Brain microvascular endothelial cell (primary cell): Measurements from ENCODE around the gene MTMR2.
A peak's percentile ranks its signal among the peaks of the same experiment; 100 is the strongest.

Experiments
- DNase-seq: peaks from one replicate; pipeline ENCODE4 v3.0.0-alpha.2; 2020
- H3K27ac ChIP-seq: fragments of 250-450 bp; sonication (Bioruptor Pico); 2 replicates; pipeline ENCODE4 v1.5.1; 2020; ENCODE audit warnings: mild to moderate bottlenecking, moderate library complexity
- H3K27me3 ChIP-seq: fragments of 250-450 bp; sonication (Bioruptor Pico); replicated peaks from 2 replicates; pipeline ENCODE4 v1.5.1; 2020; ENCODE audit warnings: mild to moderate bottlenecking
- H3K36me3 ChIP-seq: fragments of 250-450 bp; sonication (Bioruptor Pico); replicated peaks from 2 replicates; pipeline ENCODE4 v1.5.1; 2020; ENCODE audit warnings: mild to moderate bottlenecking
- H3K4me3 ChIP-seq: 2 replicates; pipeline ENCODE4 v1.5.1; 2011; ENCODE audit warnings: low read depth, mild to moderate bottlenecking, control low read depth, low read length, moderate library complexity
- CTCF ChIP-seq: IDR thresholded peaks from 2 replicates; pipeline ENCODE4 v1.5.1; 2011; ENCODE audit warnings: low read depth, mild to moderate bottlenecking, moderate library complexity, low read length, control low read depth, inconsistent platforms; ENCODE audit errors: missing control alignments
- in situ Hi-C: cut with HindIII; loops from 2 replicates; pipeline ENCODE4 v1.10.0; 2017; ENCODE audit warnings: low sequenced_read_pairs, low pct_ligation_motif_present

The MTMR2 gene

DNA sequence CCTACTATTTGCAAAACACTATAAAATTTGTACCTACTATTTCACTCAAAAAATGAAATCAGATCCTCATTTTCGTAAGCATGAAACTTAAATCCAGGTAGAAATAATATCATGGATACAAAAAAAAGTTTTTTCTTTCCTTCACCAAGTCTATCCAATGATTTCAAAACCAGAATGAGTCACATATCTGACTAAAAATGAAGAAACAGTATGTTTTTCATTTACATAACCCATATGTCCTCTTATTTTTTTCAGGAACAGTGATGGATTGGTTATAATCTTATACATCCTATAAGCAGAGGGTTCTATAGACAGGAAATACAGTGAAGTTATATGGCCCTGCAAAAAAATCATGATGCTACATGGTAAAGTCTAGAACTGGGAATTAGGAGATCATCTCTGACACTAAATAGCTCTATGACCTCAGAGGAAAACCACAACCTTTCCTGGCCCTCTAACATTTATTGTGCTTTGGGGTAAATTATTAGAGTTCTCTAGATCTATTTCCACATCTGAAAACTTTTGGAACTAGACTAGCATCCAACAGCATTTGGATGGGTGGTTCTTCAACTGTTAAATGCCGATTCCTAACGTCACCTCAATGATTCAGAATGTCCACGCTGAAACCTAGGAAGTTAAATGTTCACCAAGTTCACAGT is 10.9 kb downstream of the MTMR2 start:
- no peaks in the 10 kb centered on the region for H3K36me3 ChIP-seq
- H3K27ac ChIP-seq: peak overlapping the region; percentile 65
- H3K4me3 ChIP-seq: no peak overlapping the region
- H3K27me3 ChIP-seq: no peaks in the 10 kb centered on the region
- in situ Hi-C loops: no loop called here
- no peak for TF ChIP-seq CTCF
- DNase-seq: no peak

DNA sequence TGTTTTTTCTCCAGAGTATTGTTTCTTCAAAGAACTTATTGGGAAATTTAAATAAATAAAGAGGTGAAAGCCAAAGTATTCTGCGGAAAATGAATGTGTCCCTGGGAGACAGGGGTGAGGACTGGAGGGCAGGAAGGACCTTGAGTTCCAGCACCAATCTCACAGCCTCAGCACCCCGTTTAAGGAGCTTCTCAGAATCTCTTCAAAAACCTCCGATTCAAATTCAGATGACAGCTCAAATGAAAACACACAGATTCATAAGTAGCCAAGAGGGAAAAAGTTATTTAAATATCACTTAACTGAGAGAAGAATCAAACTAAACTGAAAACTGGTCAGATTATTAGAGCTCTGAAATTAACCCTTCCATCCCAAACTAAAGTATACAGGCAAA is 12.5 kb downstream of the MTMR2 start:
- DNase-seq: no peak
- in situ Hi-C loops: no loop called here
- H3K27me3 ChIP-seq: no peaks in the 10 kb centered on the region
- H3K36me3 ChIP-seq: no peaks in the 10 kb centered on the region
- TF ChIP-seq CTCF: no peak
- no peak overlapping the region for H3K4me3 ChIP-seq
- H3K27ac ChIP-seq: no peak overlapping the region

DNA sequence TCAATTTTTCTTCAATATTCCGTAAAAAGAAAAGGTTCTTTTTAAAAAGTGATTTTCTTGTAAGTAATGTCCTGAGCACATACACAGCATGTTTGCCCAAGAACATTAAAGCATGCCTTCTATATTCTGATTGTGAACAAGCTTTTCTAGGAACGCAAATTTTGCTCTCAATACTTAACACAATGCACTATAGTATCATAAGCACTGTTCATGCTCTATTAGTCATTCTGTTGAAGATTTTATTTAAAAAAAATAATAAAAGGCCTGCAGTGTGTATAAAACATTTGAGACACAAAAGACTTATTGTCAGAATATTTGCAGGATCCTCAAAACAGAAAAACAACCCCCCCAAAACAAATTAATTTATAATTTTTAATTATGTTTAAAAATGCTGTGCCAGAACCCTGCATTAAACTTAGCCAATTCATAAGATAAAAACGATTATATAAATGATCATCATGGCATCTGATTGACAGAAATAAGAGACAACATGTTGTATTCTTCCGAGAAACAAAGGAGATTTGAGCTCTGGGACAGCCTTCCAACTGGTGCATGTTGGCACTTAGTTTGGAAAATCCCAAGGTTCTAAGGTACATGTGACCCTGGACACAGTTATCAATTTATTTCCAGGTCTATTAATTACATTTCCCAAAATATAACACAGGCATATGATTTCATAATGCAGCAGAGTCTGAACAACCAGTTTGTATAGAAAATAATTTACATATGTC is 13.1 kb downstream of the MTMR2 start:
- no peak overlapping the region for H3K4me3 ChIP-seq
- no peaks in the 10 kb centered on the region for H3K36me3 ChIP-seq
- no peak for TF ChIP-seq CTCF
- no peaks in the 10 kb centered on the region for H3K27me3 ChIP-seq
- DNase-seq: no peak
- H3K27ac ChIP-seq: no peak overlapping the region
- in situ Hi-C loops: no loop called here

DNA sequence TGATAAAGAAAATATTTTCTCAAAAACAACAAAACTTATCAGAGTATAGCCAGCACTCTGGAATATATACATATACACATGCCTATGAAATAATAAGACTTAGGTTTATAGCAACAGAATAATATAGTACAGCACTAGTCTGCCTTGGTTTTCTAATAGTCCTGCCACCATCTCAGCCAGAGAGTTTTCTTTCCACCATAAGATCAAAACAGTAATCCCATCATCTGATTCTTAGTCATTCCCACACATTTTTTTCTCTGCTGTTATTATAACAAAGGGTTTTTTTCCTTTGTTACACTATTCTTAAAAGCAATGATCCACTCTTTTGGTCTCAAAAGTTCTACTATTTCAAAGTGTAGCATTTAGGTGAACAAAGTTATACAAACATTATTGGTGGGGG is 15.1 kb downstream of the MTMR2 start:
- in situ Hi-C loops: no loop called here
- Histone ChIP-seq H3K27ac (peak overlapping the region; percentile 72), H3K27me3 (no peaks in the 10 kb centered on the region), H3K36me3 (no peaks in the 10 kb centered on the region), H3K4me3 (no peak overlapping the region)
- no peak for DNase-seq
- no peak for TF ChIP-seq CTCF

DNA sequence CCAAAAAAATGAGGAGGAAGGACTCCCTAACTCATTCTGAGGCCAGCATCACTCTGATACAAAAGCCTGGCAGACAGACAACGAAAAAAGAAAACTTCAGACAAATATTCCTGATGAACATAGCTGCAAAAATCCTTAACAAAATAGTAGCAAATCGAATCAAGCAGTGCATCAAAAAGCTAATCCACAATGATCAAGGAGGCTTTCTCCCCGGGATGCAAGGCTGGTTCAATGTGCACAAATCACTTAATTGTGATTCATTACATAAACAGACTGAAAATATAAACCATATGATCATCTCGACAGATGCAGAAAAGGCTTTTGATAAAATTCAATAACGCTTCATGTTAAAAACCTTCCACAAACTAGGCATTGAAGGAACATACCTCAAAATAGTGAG is 16.4 kb downstream of the MTMR2 start:
- TF ChIP-seq CTCF: no peak
- Histone ChIP-seq H3K4me3 (no peak overlapping the region), H3K27ac (no peak overlapping the region), H3K36me3 (no peaks in the 10 kb centered on the region), H3K27me3 (no peaks in the 10 kb centered on the region)
- no peak for DNase-seq
- in situ Hi-C loops: no loop called here
